Left renal pelvis (tissue), 4 donors: Measurements from ENCODE around the gene PRODH2. TPM values are rescaled to one million over a fixed set of nuclear protein-coding genes. Genes with fewer than 3 reads are reported as not detected.
"Not testable (repeated sequence)": the region's sequence is repeated elsewhere in the genome, so short reads cannot be mapped to it uniquely, and the experiment has no call there.

ENCODE experiments used
- DNase-seq, 4 donors: peaks; one replicate each; pipeline ENCODE4 v3.0.0-alpha.2; 2013; ENCODE audit warnings: low read depth in 4 of 4, low spot score in 3 of 4
- polyA plus RNA-seq, 4 donors: library from polyadenylated mRNA; unstranded; fragments of 120-200 nt; gene quantifications; one replicate each; pipeline ENCODE4 v1.2.1, GENCODE V29; 2013; ENCODE audit not compliant: insufficient read length in 4 of 4

PRODH2 gene
- polyA plus RNA-seq, 4 donors, result 0.41 to 51.0 (median 25.1) TPM

- DNase-seq, result no peak
Observed at GRCh38 chr19:35797663-35798062, 15.0 kb downstream of the PRODH2 start.

DNA sequence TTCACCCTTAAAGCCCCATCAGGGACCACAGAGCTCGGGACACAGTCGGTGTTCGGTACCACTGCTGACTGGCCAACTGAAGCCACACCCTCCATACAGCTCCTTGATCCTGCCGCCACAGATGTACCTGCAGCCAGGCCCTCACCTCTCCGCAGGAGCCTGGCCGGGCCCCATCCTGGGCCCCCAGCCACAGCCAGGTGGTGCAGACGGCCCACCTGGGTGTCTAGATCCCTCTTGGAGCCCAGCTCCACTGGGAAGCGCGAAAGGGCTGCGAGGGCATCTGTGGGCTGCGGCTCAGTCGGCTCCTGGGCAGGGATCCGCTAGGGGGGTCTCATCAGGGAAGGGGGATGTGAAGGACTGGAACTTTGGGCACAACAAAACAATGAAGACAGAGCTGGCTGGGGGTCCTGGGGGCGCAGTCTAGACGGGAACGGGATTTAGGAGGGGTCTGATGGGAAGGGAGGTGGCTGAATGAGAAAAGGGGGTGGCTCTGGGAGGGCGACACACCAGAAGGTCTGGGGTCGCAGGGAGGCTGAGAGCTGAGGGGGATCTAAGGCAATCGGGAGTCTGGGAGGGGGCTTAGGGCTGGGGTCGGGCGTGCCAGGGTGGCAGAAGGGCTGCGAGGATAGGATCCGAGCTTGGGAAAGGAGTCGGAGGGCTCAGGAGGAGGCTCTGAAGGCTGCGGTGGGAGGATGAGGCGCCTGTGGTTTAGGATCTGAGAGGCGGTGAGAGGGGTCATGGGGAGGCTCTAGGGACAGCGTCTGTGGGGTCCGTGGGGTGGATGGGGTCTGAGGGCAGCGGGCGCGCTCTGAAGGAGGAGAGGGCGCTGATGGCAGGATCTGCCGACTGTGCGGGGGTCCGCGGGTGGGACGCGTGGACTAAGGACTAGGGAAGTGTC is 15.8 kb downstream of the PRODH2 start:
- DNase-seq, result no peak

- not testable (repeated sequence) for DNase-seq
Observed at GRCh38 chr19:35795564-35795963, 17.1 kb downstream of the PRODH2 start.

DNA sequence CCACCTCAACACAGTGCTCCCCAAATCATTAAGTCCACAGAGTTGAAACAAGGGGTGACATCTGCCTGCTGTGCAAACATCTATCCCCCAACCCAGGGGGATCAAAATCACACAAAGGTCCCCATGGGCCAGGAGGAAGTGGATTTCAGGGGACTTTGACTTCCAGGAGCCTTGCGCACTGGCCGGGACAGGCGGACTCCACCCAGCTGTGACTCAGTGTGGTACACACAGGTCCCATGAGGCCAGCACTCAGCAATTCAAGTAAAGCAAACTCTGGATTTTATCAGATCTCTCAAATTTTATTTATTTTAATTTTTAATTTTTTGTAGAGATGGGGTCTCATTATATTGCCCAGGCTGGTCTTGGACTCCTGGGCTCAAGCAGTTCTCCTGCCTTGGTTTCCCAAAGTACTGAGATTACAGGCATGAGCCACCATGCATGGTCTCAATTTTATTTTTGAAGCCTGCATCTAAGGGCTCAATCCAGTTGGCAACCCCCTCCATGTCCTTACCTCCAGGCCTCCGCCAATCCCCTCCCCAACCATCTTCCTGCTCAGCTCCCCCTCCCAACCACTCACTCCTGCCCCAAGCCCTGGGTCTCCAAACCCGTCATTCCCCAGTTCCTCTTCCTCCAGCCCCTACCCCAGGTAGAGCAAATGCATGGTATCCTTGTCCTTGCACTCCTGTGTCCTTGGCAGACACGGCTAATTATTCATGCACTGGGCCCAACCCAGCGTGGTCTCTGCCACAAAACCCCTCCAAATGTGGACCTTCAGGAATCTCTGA is 19.1 kb downstream of the PRODH2 start:
- DNase-seq, result no peak

DNA sequence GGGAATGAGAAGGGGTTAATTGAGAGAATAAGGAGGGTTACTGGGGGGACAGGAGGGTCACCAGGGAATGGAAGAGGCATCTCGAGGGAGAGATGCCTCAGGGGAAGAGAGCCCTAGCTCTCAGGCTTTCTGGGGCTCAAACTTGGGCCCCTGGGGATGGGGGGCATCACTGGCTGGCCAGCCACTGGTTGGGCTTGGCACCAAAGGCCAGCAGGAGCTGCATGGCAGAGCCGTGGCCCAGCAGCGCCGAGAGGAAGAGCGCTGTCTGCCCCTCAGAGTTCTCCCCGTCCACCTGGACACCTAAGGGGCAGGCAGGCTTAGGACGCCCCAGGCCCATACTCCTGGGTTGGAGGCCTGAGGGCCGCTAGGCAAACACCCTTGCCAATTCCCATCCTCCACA is 19.8 kb downstream of the PRODH2 start:
- DNase-seq, result no peak

- no peak for DNase-seq
Observed at GRCh38 chr19:35792312-35792711, 20.3 kb downstream of the PRODH2 start.

- DNase-seq, result no peak
Observed at GRCh38 chr19:35791814-35792279, 20.8 kb downstream of the PRODH2 start.

DNA sequence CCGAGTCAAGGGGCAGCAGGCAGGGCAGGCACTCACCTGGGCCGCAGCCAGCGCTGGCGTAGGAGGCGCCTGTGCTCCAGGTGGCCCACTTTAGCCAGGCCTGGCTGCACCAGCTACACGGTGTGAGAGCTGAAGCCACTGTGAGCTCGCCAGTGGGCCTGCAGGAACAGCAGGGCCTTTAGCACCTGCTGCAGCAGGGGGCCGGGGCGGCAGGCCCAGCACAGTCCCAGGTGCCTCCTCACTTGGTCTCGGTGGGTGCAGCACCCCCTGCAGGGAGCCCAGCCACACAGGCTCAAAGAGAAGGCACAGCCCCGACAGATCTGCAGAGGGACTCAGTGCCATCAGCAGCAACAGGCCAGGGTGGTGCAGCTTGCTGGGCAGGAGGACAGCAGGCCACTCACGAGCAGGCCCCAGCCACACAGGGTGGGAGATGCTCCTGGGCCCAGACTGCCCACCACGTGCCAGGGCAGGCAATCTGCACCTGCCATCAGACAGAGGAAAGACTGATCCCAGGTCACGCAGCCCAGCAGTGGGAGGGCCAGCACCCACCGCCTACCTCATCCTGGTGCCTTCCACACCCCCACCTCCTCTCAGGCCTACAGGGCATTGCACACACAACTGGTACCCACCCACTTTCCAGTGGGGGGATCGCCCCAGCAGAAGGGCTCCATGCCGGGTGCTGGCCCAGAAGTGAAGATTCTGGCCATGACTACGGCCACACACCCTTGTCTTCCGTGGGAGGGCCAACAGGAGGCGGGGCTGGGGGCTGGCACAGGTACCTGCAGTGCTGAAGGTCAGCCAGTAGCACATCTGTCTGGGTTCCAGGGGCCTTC is 21.4 kb downstream of the PRODH2 start:
- no peak for DNase-seq

DNA sequence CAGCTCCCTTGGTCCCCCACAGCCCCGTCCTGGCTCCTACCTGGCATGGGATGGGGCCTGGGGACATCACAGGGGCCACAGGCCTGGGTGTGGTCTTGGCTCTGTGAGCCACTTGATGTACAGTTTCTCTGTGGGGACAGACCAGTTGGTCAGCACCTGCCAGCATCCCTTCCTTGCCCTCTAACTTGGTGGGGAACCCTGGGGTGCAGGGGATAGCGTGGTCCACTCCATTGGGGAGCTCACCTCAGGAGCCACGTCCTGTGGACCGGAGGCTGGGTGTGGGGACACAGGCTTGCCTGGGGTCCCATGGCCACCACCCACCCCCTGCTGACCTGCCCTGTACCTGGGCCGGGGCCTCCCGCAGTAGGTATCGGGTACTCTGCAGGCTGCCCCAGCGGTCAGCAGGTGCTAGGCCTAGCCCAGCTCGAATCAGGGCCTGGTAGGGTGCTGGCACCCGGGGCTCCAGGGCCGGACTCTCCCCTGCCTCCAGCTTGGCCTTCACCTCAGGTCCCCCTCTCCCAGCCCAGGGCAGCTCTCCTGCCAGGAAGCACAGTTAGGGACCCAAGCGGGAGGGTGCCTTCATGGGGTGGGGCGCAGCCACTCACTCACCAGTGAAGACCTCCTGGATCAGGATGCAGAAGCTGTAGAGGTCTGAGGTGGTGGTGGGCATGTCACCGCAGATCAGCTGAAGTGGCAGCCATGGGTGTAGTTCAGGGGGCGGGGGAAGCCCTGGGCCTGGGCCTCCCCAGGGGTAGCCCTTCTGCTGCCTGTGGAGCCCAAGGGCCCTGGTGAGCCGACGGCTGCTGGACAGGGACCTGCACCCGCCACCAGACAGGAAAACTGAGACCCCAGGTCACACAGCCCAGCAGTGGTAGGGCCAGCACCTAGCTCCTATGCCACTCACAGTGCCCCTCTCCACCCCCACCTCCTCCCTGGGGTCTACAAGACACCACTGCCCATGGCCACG is 22.4 kb downstream of the PRODH2 start:
- DNase-seq, result no peak

DNA sequence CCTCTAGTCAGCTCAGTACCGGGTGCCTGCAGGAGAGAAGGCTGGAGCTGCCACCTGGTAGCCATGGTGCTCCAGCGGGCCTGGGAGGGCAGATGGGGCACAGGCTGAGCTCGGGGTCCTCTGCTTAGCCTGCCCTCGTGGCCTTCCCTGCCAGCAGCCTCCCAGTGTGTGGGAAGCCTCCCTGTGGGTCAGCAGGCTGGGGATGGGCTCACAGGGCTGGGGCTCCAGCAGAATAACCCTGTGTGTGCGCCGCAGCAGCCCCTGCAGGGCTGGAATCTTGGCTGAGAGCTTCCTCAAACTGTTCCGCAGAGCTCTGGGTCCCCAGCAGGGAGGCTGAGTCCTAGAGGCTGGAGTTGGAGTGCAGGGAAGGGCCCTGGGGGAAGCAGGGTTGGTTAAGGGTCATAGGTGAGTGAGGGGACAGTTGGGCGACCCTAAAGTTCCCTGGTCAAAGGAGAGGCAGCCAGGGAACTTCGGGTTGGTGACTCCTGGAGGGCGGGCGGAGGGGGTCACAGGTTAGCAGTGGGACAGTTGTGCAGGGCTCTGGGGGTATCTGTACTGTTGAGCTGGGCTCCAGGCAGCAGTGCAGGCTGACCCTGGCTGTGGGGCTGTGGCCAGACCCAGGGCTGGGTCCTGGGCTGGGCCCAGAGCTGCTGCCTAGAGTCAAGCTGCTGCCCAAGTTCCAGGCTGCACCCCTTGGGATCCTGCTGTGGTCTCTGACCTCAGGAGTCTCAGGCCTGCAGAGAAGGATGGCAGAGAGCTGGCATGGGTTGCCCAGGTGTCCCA is 23.3 kb downstream of the PRODH2 start:
- DNase-seq, result no peak

DNA sequence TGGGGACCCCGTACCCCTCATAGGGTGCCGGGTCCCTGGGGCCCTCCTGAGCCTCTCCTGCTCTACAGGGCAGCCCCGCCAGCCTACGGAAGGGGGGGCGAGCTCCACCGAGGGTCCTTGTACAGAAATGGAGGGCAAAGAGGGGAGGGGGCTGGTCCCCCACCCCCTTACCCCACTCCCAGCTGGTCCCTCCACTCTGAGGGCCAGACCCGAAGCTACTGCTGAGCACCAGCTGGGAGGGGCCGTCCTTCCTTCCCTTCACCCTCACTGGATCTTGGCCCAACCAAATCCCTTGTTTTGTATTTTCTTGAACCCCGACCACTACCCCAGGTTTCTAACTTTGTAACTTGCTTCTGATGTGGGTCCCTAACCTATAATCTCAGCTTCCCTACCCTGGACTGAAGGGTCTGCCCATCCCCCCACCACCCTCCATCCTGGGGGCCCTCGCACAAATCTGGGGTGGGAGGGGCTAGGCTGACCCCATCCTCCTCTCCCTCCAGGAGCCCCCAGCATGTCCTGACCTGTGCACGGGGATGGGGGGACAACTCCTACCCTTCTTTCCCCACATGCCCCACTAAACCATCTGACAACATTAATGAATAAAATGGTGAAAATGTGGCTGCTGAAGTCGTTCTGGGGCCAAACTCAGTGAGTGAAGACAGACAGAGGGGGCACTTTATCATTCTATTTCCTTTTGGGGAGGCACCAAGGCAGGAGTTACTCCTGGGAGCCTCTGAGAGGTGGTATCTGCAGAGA is 24.3 kb downstream of the PRODH2 start:
- no peak for DNase-seq

DNA sequence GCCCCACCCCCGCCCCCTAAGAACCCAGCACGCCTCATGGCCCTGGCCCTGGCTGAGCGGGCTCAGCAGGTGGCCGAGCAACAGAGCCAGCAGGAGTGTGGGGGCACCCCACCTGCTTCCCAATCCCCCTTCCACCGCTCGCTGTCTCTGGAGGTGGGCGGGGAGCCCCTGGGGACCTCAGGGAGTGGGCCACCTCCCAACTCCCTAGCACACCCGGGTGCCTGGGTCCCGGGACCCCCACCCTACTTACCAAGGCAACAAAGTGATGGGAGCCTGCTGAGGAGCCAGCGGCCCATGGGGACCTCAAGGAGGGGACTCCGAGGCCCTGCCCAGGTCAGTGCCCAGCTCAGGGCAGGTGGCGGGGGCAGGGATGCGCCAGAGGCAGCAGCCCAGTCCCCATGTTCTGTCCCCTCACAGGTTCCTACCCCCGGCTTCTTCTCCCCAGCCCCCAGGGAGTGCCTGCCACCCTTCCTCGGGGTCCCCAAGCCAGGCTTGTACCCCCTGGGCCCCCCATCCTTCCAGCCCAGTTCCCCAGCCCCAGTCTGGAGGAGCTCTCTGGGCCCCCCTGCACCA is 25.3 kb downstream of the PRODH2 start:
- no peak for DNase-seq

GRCh38 chr19:35786299-35787160 is 26.1 kb downstream of the PRODH2 start:
- no peak for DNase-seq

DNA sequence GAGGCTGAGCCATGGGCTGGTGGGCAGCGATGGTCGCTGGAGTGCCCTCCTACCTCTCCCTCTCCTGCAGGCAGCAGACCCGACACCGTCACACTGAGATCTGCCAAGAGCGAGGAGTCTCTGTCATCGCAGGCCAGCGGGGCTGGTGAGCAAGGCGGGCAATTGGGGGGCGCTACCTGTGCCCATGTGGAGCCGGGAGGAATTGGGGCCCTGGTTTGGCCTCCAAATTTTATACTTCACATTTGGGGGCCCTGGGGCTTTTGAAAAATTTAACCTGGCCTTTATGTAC is 27.4 kb downstream of the PRODH2 start:
- no peak for DNase-seq

GRCh38 chr19:35784503-35785338 is 27.9 kb downstream of the PRODH2 start:
- DNase-seq, result no peak
